Activated naive CD4-positive, alpha-beta T cell treated with anti-CD3 and anti-CD28 coated beads, Interleukin-2, amount 10 ng/mL, durations not matched to agents 7 days and 5 days (primary cell): ENCODE data around the gene RIPOR2.
"Not testable (repeated sequence)": the region's sequence is repeated elsewhere in the genome, so short reads cannot be mapped to it uniquely, and the experiment has no call there.

Experiments
- CTCF ChIA-PET: fragments of 350-600 bp; sonication (Branson Sonifier 250); formaldehyde crosslinking; loops from one replicate; lab custom pipeline; 2021; ENCODE audit warnings: antibody characterized with exemption; lab: Charles Lee
- DNase-seq: peaks from one replicate; pipeline ENCODE4 v3.0.0-alpha.2; 2020
- H3K27ac Mint-ChIP-seq: one replicate; pipeline ENCODE4 v1.8.0; 2021; ENCODE audit warnings: mild to moderate bottlenecking, moderate library complexity, mixed read lengths
- H3K27me3 Mint-ChIP-seq: one replicate; pipeline ENCODE4 v1.8.0; 2021; ENCODE audit warnings: mild to moderate bottlenecking, mixed read lengths
- H3K36me3 Mint-ChIP-seq: one replicate; pipeline ENCODE4 v1.8.0; 2021; ENCODE audit warnings: mixed read lengths
- H3K4me1 Mint-ChIP-seq: one replicate; pipeline ENCODE4 v1.8.0; 2021; ENCODE audit warnings: mixed read lengths
- H3K4me3 Mint-ChIP-seq: one replicate; pipeline ENCODE4 v1.8.0; 2021; ENCODE audit warnings: mild to moderate bottlenecking, moderate library complexity, mixed read lengths
- H3K9me3 Mint-ChIP-seq: one replicate; pipeline ENCODE4 v1.8.0; 2021; ENCODE audit warnings: mixed read lengths

The RIPOR2 gene

DNA sequence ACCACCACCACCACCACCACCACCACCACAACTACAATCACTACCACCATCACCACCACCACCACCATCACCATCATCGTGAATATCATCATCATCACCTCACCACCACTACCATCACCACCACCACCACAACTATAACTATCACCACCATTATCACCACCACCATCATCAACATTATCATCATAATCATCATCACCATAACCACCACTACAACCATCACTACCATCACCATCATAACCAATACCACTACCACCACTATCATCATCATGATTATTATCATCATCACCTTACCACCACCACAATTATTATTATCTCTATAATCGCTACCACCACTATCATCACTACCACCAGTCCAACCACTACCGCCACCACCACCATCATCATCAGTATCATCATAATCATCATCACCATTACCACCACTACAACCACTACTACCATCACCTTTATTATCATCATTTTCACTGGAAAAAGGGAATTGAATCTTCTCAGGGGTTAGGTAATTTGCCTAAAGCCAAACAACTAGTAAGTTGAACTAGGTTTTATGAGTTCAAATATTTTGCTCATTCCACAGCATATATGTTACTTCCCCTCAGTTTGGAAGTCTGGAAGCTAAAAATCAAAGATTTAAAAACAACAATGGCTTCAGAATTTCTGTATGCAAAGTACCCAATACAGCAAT is 8.3 kb downstream of the RIPOR2 start:
- DNase-seq = no peak
- Mint-ChIP-seq H3K27me3 (no peaks in the 10 kb centered on the region), H3K27ac (peak overlapping the region; percentile 99), H3K4me3 (peak overlapping the region; percentile 98), H3K4me1 (peaks cover 76% of the 10 kb centered on the region), H3K36me3 (peaks cover 83% of the 10 kb centered on the region), H3K9me3 (peaks cover 5% of the 10 kb centered on the region)
- CTCF ChIA-PET = interaction anchor here (1.0 to 2.1 kb wide), 4 partner anchors 8 to 91 kb away, joined by 4 to 11 read pairs (median 6); no protein-coding TSS in a partner anchor

DNA sequence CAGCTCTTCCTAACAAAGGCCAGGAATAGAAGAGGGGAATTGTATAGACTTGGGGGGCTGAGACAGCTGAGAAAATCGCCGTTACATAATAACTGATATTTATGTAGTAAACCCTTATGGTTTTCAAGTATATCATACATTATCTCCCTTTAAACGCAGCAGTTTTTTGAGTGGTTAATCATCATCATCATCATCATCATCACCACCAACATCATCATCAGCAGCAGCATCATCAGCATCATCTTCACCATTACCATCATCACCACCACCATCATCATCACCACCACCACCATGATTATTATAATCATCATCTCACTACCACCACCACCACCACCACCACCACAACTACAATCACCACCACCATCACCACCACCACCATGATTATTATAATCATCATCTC is 9.1 kb downstream of the RIPOR2 start:
- Mint-ChIP-seq H3K4me3 (peak overlapping the region; percentile 63), H3K36me3 (peaks cover 76% of the 10 kb centered on the region), H3K27ac (peak overlapping the region; percentile 77), H3K4me1 (peaks cover 82% of the 10 kb centered on the region)
- not testable (repeated sequence) for H3K9me3 Mint-ChIP-seq, H3K27me3 Mint-ChIP-seq, DNase-seq
- CTCF ChIA-PET = interaction anchor here (0.6 to 3.5 kb wide), 3 partner anchors 17 to 70 kb away, joined by 3 to 12 read pairs (median 10); no protein-coding TSS in a partner anchor

DNA sequence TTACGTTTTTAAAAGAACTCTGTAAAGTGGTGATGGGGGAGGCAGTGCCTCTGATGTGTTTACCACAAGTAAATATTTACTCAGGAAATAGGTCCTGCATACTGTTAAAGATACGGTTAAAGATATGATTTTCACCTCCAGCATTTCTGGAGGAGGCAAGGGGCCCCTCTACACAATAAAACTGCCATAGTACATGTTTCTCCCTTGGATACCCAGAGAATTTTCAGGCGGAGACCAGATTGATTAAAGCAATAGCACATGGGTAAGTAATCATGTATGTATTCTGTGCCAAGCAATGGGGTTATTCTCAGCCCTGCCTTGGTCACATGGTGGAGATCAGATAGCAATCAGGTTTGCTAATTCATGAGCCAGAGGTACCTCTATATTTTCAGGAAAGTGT is 9.6 kb downstream of the RIPOR2 start:
- Mint-ChIP-seq H3K9me3 (peaks cover 5% of the 10 kb centered on the region), H3K27ac (peak overlapping the region; percentile 77), H3K36me3 (peaks cover 76% of the 10 kb centered on the region), H3K27me3 (no peaks in the 10 kb centered on the region), H3K4me3 (peak overlapping the region; percentile 63), H3K4me1 (peaks cover 83% of the 10 kb centered on the region)
- CTCF ChIA-PET = interaction anchor here (0.6 to 3.5 kb wide), 7 partner anchors 8 to 100 kb away, joined by 3 to 12 read pairs (median 6); no protein-coding TSS in a partner anchor
- DNase-seq = no peak

DNA sequence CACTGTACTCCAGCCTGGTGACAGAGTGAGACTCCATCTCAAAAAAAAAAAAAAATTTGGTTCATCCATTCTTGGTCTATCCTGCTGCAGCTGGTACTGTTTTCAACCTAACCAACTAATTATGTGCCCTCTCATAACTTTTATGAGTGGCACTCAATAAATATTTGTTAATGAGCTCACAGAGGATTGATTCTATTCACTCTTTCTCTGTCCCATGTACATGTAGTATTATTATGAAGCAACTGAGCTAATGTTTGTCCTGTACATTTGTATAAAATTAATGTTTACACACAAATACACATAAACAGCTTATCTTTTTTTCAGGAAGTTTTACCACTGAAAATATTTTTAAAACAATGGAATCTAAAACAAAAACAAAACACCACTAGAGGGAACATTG is 10.1 kb downstream of the RIPOR2 start:
- DNase-seq = no peak
- CTCF ChIA-PET = interaction anchor here (0.7 to 3.5 kb wide), 8 partner anchors 9 to 101 kb away, joined by 3 to 12 read pairs (median 6); no protein-coding TSS in a partner anchor
- Mint-ChIP-seq H3K27me3 (no peaks in the 10 kb centered on the region), H3K4me1 (peaks cover 85% of the 10 kb centered on the region), H3K4me3 (peak overlapping the region; percentile 51), H3K36me3 (peaks cover 76% of the 10 kb centered on the region), H3K27ac (peak overlapping the region; percentile 80), H3K9me3 (peaks cover 5% of the 10 kb centered on the region)

DNA sequence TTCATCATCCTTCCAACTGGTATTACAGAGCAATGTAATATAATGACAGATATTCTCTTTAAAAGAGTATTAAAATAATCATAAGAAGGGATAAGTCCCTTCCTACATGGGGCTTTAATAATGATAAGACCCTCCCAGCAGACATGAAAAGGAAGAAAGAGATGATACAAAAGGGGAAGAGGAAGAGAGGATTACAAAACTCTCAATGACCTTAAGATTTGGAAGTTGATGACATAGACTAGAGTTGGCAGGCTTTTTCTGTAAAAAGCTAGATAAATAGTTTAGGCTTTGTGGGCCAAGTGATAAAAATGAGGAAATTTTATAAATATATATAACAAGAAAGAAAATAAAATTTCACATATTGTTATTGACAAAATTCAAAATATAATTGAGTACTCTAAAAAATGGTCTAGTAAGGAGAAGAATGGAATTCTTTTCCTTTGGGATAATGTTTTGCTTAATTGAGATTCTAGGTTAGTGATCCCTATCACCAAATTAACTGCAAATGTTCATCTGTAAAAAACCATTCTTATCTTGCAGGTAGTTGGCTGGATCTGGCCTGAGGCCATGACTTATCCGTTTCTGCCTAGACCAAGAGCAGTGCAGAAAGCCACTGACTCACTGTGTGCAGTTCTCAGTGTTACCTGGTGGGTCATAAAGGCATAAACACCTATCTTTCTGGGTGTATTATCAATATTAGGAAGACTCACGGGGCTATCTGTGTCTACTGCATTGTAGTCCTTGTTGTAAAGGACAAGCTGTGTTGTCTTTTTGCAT is 11.0 kb downstream of the RIPOR2 start:
- H3K27ac Mint-ChIP-seq = peak overlapping the region; percentile 87
- peaks cover 85% of the 10 kb centered on the region for H3K4me1 Mint-ChIP-seq
- H3K9me3 Mint-ChIP-seq = peaks cover 5% of the 10 kb centered on the region
- H3K36me3 Mint-ChIP-seq = peaks cover 75% of the 10 kb centered on the region
- H3K4me3 Mint-ChIP-seq = peak overlapping the region; percentile 64
- DNase-seq = peak; percentile 47
- CTCF ChIA-PET = interaction anchor here (0.8 to 3.5 kb wide), 9 partner anchors 8 to 93 kb away, joined by 3 to 12 read pairs (median 5); no protein-coding TSS in a partner anchor
- H3K27me3 Mint-ChIP-seq = no peaks in the 10 kb centered on the region

DNA sequence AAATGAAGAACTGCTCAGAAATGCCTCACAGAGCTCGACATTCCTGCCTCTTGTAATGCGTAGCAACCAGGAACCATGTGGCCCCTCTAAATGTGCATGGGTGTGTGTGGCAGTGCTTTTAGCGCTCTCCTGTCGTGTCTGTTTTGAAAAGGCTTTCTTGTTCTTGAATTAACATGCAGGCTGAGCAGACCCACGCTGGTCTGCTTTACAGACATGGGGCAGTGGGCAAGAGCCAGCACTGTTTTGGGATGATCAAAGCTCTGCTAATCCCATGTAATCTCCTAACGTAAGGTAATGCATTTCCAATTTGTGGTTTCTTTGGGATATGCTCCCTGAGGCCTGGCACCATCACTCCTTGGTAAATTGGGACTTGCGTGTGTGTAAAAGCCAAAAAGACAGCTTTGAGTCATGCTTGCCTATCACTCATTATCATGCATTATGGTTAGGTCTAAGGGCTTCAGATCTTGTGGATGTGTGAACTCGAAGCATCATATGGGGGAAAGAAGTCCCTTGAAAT is 11.8 kb downstream of the RIPOR2 start:
- H3K4me3 Mint-ChIP-seq = peak overlapping the region; percentile 64
- CTCF ChIA-PET = interaction anchor here (1.4 to 3.5 kb wide), 3 partner anchors 9 to 15 kb away, joined by 4 to 12 read pairs (median 4); no protein-coding TSS in a partner anchor
- peaks cover 76% of the 10 kb centered on the region for H3K36me3 Mint-ChIP-seq
- no peaks in the 10 kb centered on the region for H3K27me3 Mint-ChIP-seq
- peaks cover 86% of the 10 kb centered on the region for H3K4me1 Mint-ChIP-seq
- no peak for DNase-seq
- H3K9me3 Mint-ChIP-seq = peaks cover 5% of the 10 kb centered on the region
- peak overlapping the region; percentile 87 for H3K27ac Mint-ChIP-seq

DNA sequence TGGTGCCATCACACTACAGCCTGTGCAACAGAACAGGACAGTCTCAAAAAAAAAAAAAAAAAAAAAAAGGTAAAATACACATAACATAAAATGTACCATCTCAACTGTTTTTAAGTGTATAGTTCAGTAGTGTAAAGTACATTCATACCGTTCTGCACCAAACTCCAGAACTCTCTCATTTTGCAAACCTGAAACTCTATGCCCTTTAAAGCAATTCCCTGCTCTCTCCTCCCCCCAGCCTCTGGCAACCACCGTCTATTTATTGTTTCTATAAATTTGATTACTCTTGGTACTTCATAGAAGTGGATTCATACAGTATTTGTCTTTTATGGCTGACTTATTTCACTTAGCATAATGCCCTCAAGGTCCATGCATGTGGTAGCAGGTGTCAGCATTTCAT is 12.9 kb downstream of the RIPOR2 start:
- H3K4me1 Mint-ChIP-seq = peaks cover 94% of the 10 kb centered on the region
- CTCF ChIA-PET = interaction anchor here (0.9 to 4.8 kb wide), 2 partner anchors 10 to 69 kb away, joined by 3 to 39 read pairs; no protein-coding TSS in a partner anchor

DNA sequence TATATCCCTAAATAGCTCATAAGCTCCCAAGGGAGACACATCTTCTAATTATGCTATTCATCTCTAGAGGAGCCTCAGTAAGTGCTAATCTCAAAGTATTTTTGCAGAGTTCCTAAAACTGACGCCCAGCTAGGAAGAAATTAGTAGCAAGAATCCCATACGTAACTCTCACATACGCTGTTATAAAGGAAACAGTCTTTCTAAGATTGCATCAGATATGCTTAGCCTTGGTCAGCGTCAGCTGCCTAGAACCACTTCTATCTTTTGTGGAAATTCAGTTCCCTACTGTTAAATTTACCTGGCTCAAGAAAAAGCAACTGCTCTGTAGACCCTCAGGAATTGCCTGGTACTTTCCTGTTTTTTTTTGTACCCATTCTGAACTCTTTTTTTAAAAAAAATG is 13.6 kb downstream of the RIPOR2 start:
- peak overlapping the region; percentile 59 for H3K4me3 Mint-ChIP-seq
- H3K9me3 Mint-ChIP-seq = peaks cover under 1% of the 10 kb centered on the region
- peaks cover 76% of the 10 kb centered on the region for H3K36me3 Mint-ChIP-seq
- CTCF ChIA-PET = interaction anchor here (0.7 to 4.8 kb wide), 5 partner anchors 10 to 70 kb away, joined by 3 to 39 read pairs (median 3); no protein-coding TSS in a partner anchor
- no peaks in the 10 kb centered on the region for H3K27me3 Mint-ChIP-seq
- DNase-seq = no peak
- peak overlapping the region; percentile 77 for H3K27ac Mint-ChIP-seq
- peaks cover 94% of the 10 kb centered on the region for H3K4me1 Mint-ChIP-seq

More for the DNA sequence above, 12.9 kb downstream of the RIPOR2 start:
- Mint-ChIP-seq H3K9me3 (peaks cover 5% of the 10 kb centered on the region), H3K36me3 (peaks cover 76% of the 10 kb centered on the region), H3K27ac (peak overlapping the region; percentile 77), H3K4me3 (peak overlapping the region; percentile 59), H3K27me3 (no peaks in the 10 kb centered on the region)
- no peak for DNase-seq

- H3K36me3 Mint-ChIP-seq = peaks cover 78% of the 10 kb centered on the region
- CTCF ChIA-PET = interaction anchor here (0.9 to 4.8 kb wide), 13 partner anchors 8 to 208 kb away, joined by 3 to 41 read pairs (median 5); no protein-coding TSS in a partner anchor
These were observed 15.6 kb downstream of the RIPOR2 start for GRCh38 chr6:24920136-24920535.

DNA sequence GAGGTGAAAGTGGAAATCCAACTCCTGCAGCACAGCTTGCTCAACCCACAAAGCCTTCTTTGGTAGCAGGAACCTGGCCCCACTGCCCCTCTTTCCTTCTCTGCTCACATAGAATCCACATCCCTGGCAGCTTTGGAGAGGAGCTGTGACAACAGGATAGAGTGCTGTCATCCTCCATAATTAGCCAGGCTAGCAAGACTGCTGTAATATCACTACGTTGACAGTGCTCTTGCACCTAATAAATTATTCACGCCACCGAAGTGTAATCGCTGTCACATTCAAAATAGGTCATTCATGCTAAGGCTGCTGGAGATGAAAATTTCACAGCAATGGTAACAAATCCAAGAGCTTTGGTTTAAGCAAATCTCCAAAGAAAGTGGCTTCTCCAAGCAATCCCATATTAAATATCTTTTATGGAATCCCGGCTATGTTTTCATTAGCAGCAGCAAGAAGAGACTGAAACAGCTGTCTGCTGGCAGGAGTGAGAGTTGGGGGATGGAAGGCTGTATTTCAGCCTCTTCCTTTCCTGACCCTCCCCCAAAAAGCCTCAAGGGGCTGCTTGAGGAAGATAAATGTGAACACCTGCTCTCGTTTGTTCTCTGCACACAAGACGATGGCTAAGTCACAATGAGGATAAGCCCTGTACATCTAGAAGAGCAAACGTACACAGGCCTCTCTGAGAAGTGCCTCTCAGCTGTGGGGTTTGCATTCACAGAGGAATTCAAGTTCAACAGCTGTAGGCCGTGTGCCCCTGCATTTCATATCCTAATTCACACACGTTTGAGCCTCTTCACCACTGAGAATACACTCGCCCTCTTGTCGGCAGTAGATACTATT is 16.5 kb downstream of the RIPOR2 start:
- CTCF ChIA-PET = interaction anchor here (1.1 to 4.8 kb wide), 14 partner anchors 9 to 99 kb away, joined by 3 to 41 read pairs (median 5); no protein-coding TSS in a partner anchor

More at GRCh38 chr6:24920136-24920535, 15.6 kb downstream of the RIPOR2 start:
- Mint-ChIP-seq H3K27me3 (no peaks in the 10 kb centered on the region), H3K4me1 (peaks cover 95% of the 10 kb centered on the region), H3K4me3 (peak overlapping the region; percentile 43), H3K27ac (peak overlapping the region; percentile 85), H3K9me3 (no peaks in the 10 kb centered on the region)
- no peak for DNase-seq

DNA sequence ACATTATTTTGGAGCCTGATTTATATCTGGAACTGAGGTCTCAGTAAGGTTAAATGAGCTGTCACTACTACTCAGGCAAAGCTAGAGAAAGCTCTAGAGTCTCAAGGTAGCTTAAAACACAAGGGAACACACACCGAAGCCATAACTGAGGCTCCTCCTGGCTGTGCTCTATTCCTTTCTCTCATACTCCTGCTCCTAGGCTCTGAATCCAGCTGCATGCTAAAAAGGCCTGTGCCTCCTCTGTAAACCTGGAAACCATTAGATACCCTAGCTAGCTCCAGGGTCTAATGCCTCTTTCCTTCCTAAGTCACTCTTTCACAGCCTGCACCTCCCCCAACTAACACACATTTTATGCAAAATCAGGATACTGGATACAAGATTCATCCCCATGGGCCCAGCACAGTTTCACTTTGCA is 17.1 kb downstream of the RIPOR2 start:
- H3K36me3 Mint-ChIP-seq = peaks cover 79% of the 10 kb centered on the region
- peak overlapping the region; percentile 43 for H3K4me3 Mint-ChIP-seq
- DNase-seq = no peak
- peaks cover 96% of the 10 kb centered on the region for H3K4me1 Mint-ChIP-seq
- CTCF ChIA-PET = interaction anchor here (1.1 to 4.8 kb wide), 8 partner anchors 9 to 99 kb away, joined by 3 to 41 read pairs (median 5); no protein-coding TSS in a partner anchor
- no peaks in the 10 kb centered on the region for H3K9me3 Mint-ChIP-seq
- H3K27ac Mint-ChIP-seq = peak overlapping the region; percentile 85
- H3K27me3 Mint-ChIP-seq = no peaks in the 10 kb centered on the region

More for the DNA sequence above, 16.5 kb downstream of the RIPOR2 start:
- Mint-ChIP-seq H3K9me3 (no peaks in the 10 kb centered on the region), H3K4me3 (peak overlapping the region; percentile 43), H3K4me1 (peaks cover 96% of the 10 kb centered on the region), H3K27ac (peak overlapping the region; percentile 85), H3K27me3 (no peaks in the 10 kb centered on the region), H3K36me3 (peaks cover 81% of the 10 kb centered on the region)
- DNase-seq = peak; percentile 58

DNA sequence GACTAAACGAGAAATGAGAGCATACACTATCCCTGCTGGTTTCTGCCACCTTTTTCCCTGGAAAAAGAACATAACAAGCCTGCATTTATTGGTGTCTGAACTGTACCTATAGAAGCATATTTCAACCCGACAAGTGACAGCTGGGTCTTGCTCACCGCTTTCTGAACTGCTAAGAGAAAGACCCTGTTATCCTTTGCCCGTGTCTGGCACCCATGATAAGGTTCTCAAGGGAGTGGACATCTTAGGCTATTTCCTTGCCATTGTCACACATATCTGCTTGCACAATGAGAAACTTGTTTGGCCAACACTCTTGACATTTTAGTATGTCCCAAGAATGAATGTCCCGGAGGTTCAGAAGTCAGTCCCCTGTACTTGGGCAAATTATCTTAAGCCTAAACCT is 19.3 kb downstream of the RIPOR2 start:
- H3K4me3 Mint-ChIP-seq = no peak overlapping the region
- H3K4me1 Mint-ChIP-seq = peaks cover 98% of the 10 kb centered on the region
- no peaks in the 10 kb centered on the region for H3K27me3 Mint-ChIP-seq
- peaks cover 89% of the 10 kb centered on the region for H3K36me3 Mint-ChIP-seq
- CTCF ChIA-PET = no interaction called here
- H3K9me3 Mint-ChIP-seq = no peaks in the 10 kb centered on the region
- peak overlapping the region; percentile 15 for H3K27ac Mint-ChIP-seq
- DNase-seq = no peak

DNA sequence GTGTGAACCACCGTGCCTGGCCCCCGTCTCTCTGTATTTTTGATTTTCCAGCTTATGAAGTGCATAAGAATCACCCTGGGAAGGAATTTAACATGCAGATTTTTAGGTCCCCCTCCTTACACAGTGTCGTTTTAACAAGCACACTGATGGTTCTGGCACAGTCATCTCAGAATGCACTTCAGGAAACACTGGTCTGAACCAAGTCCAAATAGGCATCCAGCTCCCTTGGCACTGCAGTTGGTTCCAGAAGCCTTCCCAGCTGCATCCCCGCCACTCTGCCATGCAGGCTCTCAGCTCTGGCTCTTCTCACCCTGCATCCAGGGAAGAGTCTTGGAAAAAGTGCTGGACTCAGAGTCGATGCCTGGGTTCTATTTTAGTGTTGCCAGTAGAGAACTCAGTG is 20.1 kb downstream of the RIPOR2 start:
- peaks cover 87% of the 10 kb centered on the region for H3K36me3 Mint-ChIP-seq
- H3K9me3 Mint-ChIP-seq = no peaks in the 10 kb centered on the region
- no peak for DNase-seq
- CTCF ChIA-PET = no interaction called here
- no peak overlapping the region for H3K4me3 Mint-ChIP-seq
- peak overlapping the region; percentile 15 for H3K27ac Mint-ChIP-seq
- peaks cover 95% of the 10 kb centered on the region for H3K4me1 Mint-ChIP-seq
- H3K27me3 Mint-ChIP-seq = no peaks in the 10 kb centered on the region
